HG03565 (cell line): ENCODE results near the gene BICRA.
"Not testable (repeated sequence)": the region's sequence is repeated elsewhere in the genome, so short reads cannot be mapped to it uniquely, and the experiment has no call there.

Experiments used
- ATAC-seq: cut with Tn5 transposase; IDR thresholded peaks from one replicate; pipeline ENCODE4 v1.9.1; 2021; ENCODE audit warnings: mild to moderate bottlenecking, moderate library complexity; ENCODE audit not compliant: unreplicated experiment

BICRA gene

GRCh38 chr19:47658431-47659348 lies 49.8 kb downstream of the BICRA start:
- ATAC-seq = no peak

- ATAC-seq = no peak
Measured at GRCh38 chr19:47660435-47660832, 51.5 kb downstream of the BICRA start.

- no peak for ATAC-seq
Measured at GRCh38 chr19:47661161-47661560, 52.2 kb downstream of the BICRA start.

GRCh38 chr19:47661611-47662010 lies 52.7 kb downstream of the BICRA start:
- ATAC-seq = no peak

- no peak for ATAC-seq
Measured at GRCh38 chr19:47663435-47663910, 54.5 kb downstream of the BICRA start.

GRCh38 chr19:47663911-47664771 lies 55.2 kb downstream of the BICRA start:
- ATAC-seq = no peak

- not testable (repeated sequence) for ATAC-seq
Measured at GRCh38 chr19:47668556-47668955, 59.6 kb downstream of the BICRA start.

GRCh38 chr19:47670736-47671135 lies 61.8 kb downstream of the BICRA start:
- ATAC-seq = no peak

- ATAC-seq = no peak
Measured at GRCh38 chr19:47671499-47671898, 62.6 kb downstream of the BICRA start.

GRCh38 chr19:47673426-47673825 lies 64.5 kb downstream of the BICRA start:
- ATAC-seq = no peak

- ATAC-seq = no peak
Measured at GRCh38 chr19:47674548-47674947, 65.6 kb downstream of the BICRA start.

- no peak for ATAC-seq
Measured at GRCh38 chr19:47675271-47675670, 66.3 kb downstream of the BICRA start.

GRCh38 chr19:47675859-47676258 lies 66.9 kb downstream of the BICRA start:
- ATAC-seq = no peak

GRCh38 chr19:47676811-47677210 lies 67.9 kb downstream of the BICRA start:
- ATAC-seq = no peak

- no peak for ATAC-seq
Measured at GRCh38 chr19:47679251-47679900, 70.4 kb downstream of the BICRA start.

GRCh38 chr19:47679922-47680857 lies 71.3 kb downstream of the BICRA start:
- ATAC-seq = no peak

- ATAC-seq = no peak
Measured at GRCh38 chr19:47680858-47681332, 72.0 kb downstream of the BICRA start.

- ATAC-seq = no peak
Measured at GRCh38 chr19:47681388-47681787, 72.5 kb downstream of the BICRA start.

- no peak for ATAC-seq
Measured at GRCh38 chr19:47681936-47682335, 73.0 kb downstream of the BICRA start.

- no peak for ATAC-seq
Measured at GRCh38 chr19:47682939-47683338, 74.0 kb downstream of the BICRA start.
